Measurements from ENCODE around the gene MAP4K4.
"Not testable (repeated sequence)": the region's sequence is repeated elsewhere in the genome, so short reads cannot be mapped to it uniquely, and the experiment has no call there.

Gene MAP4K4

GRCh38 chr2:101735166-101735533, 37.6 kb downstream of the MAP4K4 start:
- Mint-ChIP-seq H3K4me3 (no peak overlapping the region), H3K27me3 (no peaks in the 10 kb centered on the region), H3K9me3 (no peaks in the 10 kb centered on the region), H3K27ac (no peak overlapping the region), H3K4me1 (ENCODE audit: low read depth) (peaks cover 69% of the 10 kb centered on the region), H3K36me3 (ENCODE audit: low read depth) (no peaks in the 10 kb centered on the region)
- intact Hi-C loops (cut with micrococcal nuclease): no loop called here

GRCh38 chr2:101736233-101736632, 38.7 kb downstream of the MAP4K4 start:
- Mint-ChIP-seq H3K4me1 (ENCODE audit: low read depth) (peaks cover 71% of the 10 kb centered on the region), H3K27ac (peak overlapping the region; percentile 6), H3K36me3 (ENCODE audit: low read depth) (no peaks in the 10 kb centered on the region), H3K9me3 (no peaks in the 10 kb centered on the region), H3K27me3 (no peaks in the 10 kb centered on the region), H3K4me3 (no peak overlapping the region)
- intact Hi-C loops (cut with micrococcal nuclease): no loop called here

- Mint-ChIP-seq H3K9me3 (no peaks in the 10 kb centered on the region), H3K27me3 (no peaks in the 10 kb centered on the region), H3K4me3 (no peak overlapping the region), H3K36me3 (ENCODE audit: low read depth) (no peaks in the 10 kb centered on the region), H3K4me1 (ENCODE audit: low read depth) (peaks cover 76% of the 10 kb centered on the region), H3K27ac (no peak overlapping the region)
- intact Hi-C loops (cut with micrococcal nuclease): no loop called here
Observed at GRCh38 chr2:101736861-101737291, 39.4 kb downstream of the MAP4K4 start.

- no peak overlapping the region for H3K27ac Mint-ChIP-seq
- intact Hi-C loops (cut with micrococcal nuclease): no loop called here
- H3K36me3 Mint-ChIP-seq (ENCODE audit: low read depth): no peaks in the 10 kb centered on the region
- no peak overlapping the region for H3K4me3 Mint-ChIP-seq
- peaks cover 79% of the 10 kb centered on the region for H3K4me1 Mint-ChIP-seq (ENCODE audit: low read depth)
- no peaks in the 10 kb centered on the region for H3K9me3 Mint-ChIP-seq
- H3K27me3 Mint-ChIP-seq: no peaks in the 10 kb centered on the region
Observed at GRCh38 chr2:101737478-101738255, 40.2 kb downstream of the MAP4K4 start.

GRCh38 chr2:101738649-101739048, 41.1 kb downstream of the MAP4K4 start:
- H3K9me3 Mint-ChIP-seq: no peaks in the 10 kb centered on the region
- no peaks in the 10 kb centered on the region for H3K27me3 Mint-ChIP-seq
- no peak overlapping the region for H3K27ac Mint-ChIP-seq
- H3K36me3 Mint-ChIP-seq (ENCODE audit: low read depth): no peaks in the 10 kb centered on the region
- H3K4me1 Mint-ChIP-seq (ENCODE audit: low read depth): peaks cover 79% of the 10 kb centered on the region
- intact Hi-C loops (cut with micrococcal nuclease): no loop called here
- no peak overlapping the region for H3K4me3 Mint-ChIP-seq

GRCh38 chr2:101740555-101740964, 43.1 kb downstream of the MAP4K4 start:
- no peaks in the 10 kb centered on the region for H3K27me3 Mint-ChIP-seq
- no peak overlapping the region for H3K4me3 Mint-ChIP-seq
- peaks cover 78% of the 10 kb centered on the region for H3K4me1 Mint-ChIP-seq (ENCODE audit: low read depth)
- no peaks in the 10 kb centered on the region for H3K36me3 Mint-ChIP-seq (ENCODE audit: low read depth)
- H3K9me3 Mint-ChIP-seq: no peaks in the 10 kb centered on the region
- H3K27ac Mint-ChIP-seq: peak overlapping the region; percentile 50
- intact Hi-C loops (cut with micrococcal nuclease): no loop called here

- H3K9me3 Mint-ChIP-seq: no peaks in the 10 kb centered on the region
- intact Hi-C loops (cut with micrococcal nuclease): no loop called here
- no peaks in the 10 kb centered on the region for H3K27me3 Mint-ChIP-seq
- peak overlapping the region; percentile 16 for H3K27ac Mint-ChIP-seq
- H3K36me3 Mint-ChIP-seq (ENCODE audit: low read depth): no peaks in the 10 kb centered on the region
- peaks cover 77% of the 10 kb centered on the region for H3K4me1 Mint-ChIP-seq (ENCODE audit: low read depth)
- H3K4me3 Mint-ChIP-seq: no peak overlapping the region
Observed at GRCh38 chr2:101741775-101742520, 44.4 kb downstream of the MAP4K4 start.

GRCh38 chr2:101742547-101742946, 45.0 kb downstream of the MAP4K4 start:
- Mint-ChIP-seq H3K36me3 (ENCODE audit: low read depth) (no peaks in the 10 kb centered on the region), H3K27me3 (no peaks in the 10 kb centered on the region), H3K4me1 (ENCODE audit: low read depth) (peaks cover 77% of the 10 kb centered on the region), H3K27ac (peak overlapping the region; percentile 16), H3K9me3 (no peaks in the 10 kb centered on the region), H3K4me3 (no peak overlapping the region)
- intact Hi-C loops (cut with micrococcal nuclease): no loop called here

- no peak overlapping the region for H3K27ac Mint-ChIP-seq
- intact Hi-C loops (cut with micrococcal nuclease): no loop called here
- H3K27me3 Mint-ChIP-seq: no peaks in the 10 kb centered on the region
- H3K36me3 Mint-ChIP-seq (ENCODE audit: low read depth): no peaks in the 10 kb centered on the region
- no peak overlapping the region for H3K4me3 Mint-ChIP-seq
- no peaks in the 10 kb centered on the region for H3K9me3 Mint-ChIP-seq
- H3K4me1 Mint-ChIP-seq (ENCODE audit: low read depth): peaks cover 73% of the 10 kb centered on the region
Observed at GRCh38 chr2:101743288-101743687, 45.8 kb downstream of the MAP4K4 start.

GRCh38 chr2:101744832-101745231, 47.3 kb downstream of the MAP4K4 start:
- intact Hi-C loops (cut with micrococcal nuclease): no loop called here
- Mint-ChIP-seq H3K9me3 (no peaks in the 10 kb centered on the region), H3K4me3 (no peak overlapping the region), H3K36me3 (ENCODE audit: low read depth) (no peaks in the 10 kb centered on the region), H3K27ac (no peak overlapping the region), H3K27me3 (no peaks in the 10 kb centered on the region), H3K4me1 (ENCODE audit: low read depth) (peaks cover 70% of the 10 kb centered on the region)

GRCh38 chr2:101745711-101746694, 48.5 kb downstream of the MAP4K4 start:
- no peaks in the 10 kb centered on the region for H3K9me3 Mint-ChIP-seq
- H3K4me1 Mint-ChIP-seq (ENCODE audit: low read depth): peaks cover 67% of the 10 kb centered on the region
- no peaks in the 10 kb centered on the region for H3K36me3 Mint-ChIP-seq (ENCODE audit: low read depth)
- no peaks in the 10 kb centered on the region for H3K27me3 Mint-ChIP-seq
- H3K27ac Mint-ChIP-seq: no peak overlapping the region
- H3K4me3 Mint-ChIP-seq: no peak overlapping the region
- intact Hi-C loops (cut with micrococcal nuclease): no loop called here

GRCh38 chr2:101748000-101748399, 50.5 kb downstream of the MAP4K4 start:
- Mint-ChIP-seq H3K36me3 (ENCODE audit: low read depth) (no peaks in the 10 kb centered on the region), H3K9me3 (no peaks in the 10 kb centered on the region), H3K27me3 (no peaks in the 10 kb centered on the region), H3K4me1 (ENCODE audit: low read depth) (peaks cover 66% of the 10 kb centered on the region), H3K4me3 (no peak overlapping the region), H3K27ac (peak overlapping the region; percentile 17)
- intact Hi-C loops (cut with micrococcal nuclease): no loop called here

- Mint-ChIP-seq H3K4me1 (ENCODE audit: low read depth) (peaks cover 66% of the 10 kb centered on the region), H3K27ac (peak overlapping the region; percentile 17), H3K4me3 (peak overlapping the region; percentile 55)
- intact Hi-C loops (cut with micrococcal nuclease); H3K36me3 Mint-ChIP-seq (ENCODE audit: low read depth); H3K27me3 Mint-ChIP-seq; H3K9me3 Mint-ChIP-seq: not testable (repeated sequence)
Observed at GRCh38 chr2:101748462-101748861, 51.0 kb downstream of the MAP4K4 start.

- Mint-ChIP-seq H3K4me3 (no peak overlapping the region), H3K4me1 (ENCODE audit: low read depth) (peaks cover 72% of the 10 kb centered on the region), H3K36me3 (ENCODE audit: low read depth) (no peaks in the 10 kb centered on the region), H3K9me3 (no peaks in the 10 kb centered on the region), H3K27me3 (no peaks in the 10 kb centered on the region), H3K27ac (no peak overlapping the region)
- intact Hi-C loops (cut with micrococcal nuclease): no loop called here
Observed at GRCh38 chr2:101750688-101751087, 53.2 kb downstream of the MAP4K4 start.

Measured in dendritic cell treated with granulocyte-macrophage colony-stimulating factor and Interleukin-4, amounts not matched to agents 40 ng/mL and 50 ng/mL, for 4 days (primary cell).